Heart right ventricle (tissue), 16 donors: Measurements from ENCODE around the gene YIPF3. TPM values are rescaled to one million over a fixed set of nuclear protein-coding genes. Genes with fewer than 3 reads are reported as not detected.

Source experiments
- ATAC-seq, 8 donors: fragments of 200-7000 bp; cut with Tn5 transposase; one replicate each; pipeline ENCODE4 v1.9.1; 2020; ENCODE audit warnings: mild to moderate bottlenecking in 8 of 8, moderate library complexity in 8 of 8, moderate number of reproducible peaks in 1 of 8
- DNase-seq, 2 donors: peaks; one replicate each; pipeline ENCODE4 v3.0.0-alpha.2; 2020
- H3K27ac ChIP-seq, 10 donors: fragments of 200-600 bp; sonication (generic) in 2 of 10; one replicate each; pipeline versions ENCODE4 v1.5.0 to v1.8.0; 2020 to 2022; ENCODE audit warnings: mild to moderate bottlenecking in 3 of 10
- H3K27me3 ChIP-seq, 7 donors: fragments of 200-600 bp; one replicate each; pipeline ENCODE4 v1.8.0; 2021 to 2022; ENCODE audit warnings: mild to moderate bottlenecking in 2 of 7
- H3K36me3 ChIP-seq, 9 donors: fragments of 200-600 bp; sonication (generic) in 1 of 9; one replicate each; pipeline versions ENCODE4 v1.5.0 to v1.8.0; 2020 to 2022; ENCODE audit warnings: mild to moderate bottlenecking in 2 of 9
- H3K4me1 ChIP-seq, 9 donors: fragments of 200-600 bp; sonication (generic) in 1 of 9; one replicate each; pipeline versions ENCODE4 v1.5.0 to v1.8.0; 2020 to 2022; ENCODE audit warnings: mild to moderate bottlenecking in 4 of 9
- H3K4me3 ChIP-seq, 10 donors: fragments of 200-600 bp; sonication (generic) in 2 of 10; one replicate each; pipeline versions ENCODE4 v1.5.0 to v1.8.0; 2020 to 2022; ENCODE audit warnings: mild to moderate bottlenecking in 7 of 10, moderate library complexity in 2 of 10
- H3K9me3 ChIP-seq, 11 donors: fragments of 200-600 bp in 10 of 11; sonication (generic) in 2 of 11; one replicate each; pipeline versions ENCODE4 v1.5.0 to v1.8.0; 2013 to 2022; ENCODE audit warnings: mild to moderate bottlenecking in 2 of 11, control low read depth in 1 of 11, moderate library complexity in 1 of 11
- CTCF ChIP-seq, 9 donors: fragments of 200-600 bp; sonication (generic) in 2 of 9; IDR thresholded peaks; one replicate each; pipeline versions ENCODE4 v1.5.0 to v1.8.0; 2021 to 2022; ENCODE audit warnings: antibody characterized with exemption in 9 of 9, mild to moderate bottlenecking in 5 of 9, moderate library complexity in 1 of 9
- WGBS, 2 donors: extraction: QIAGEN DNeasy Blood & Tissue Kit; methylation state at CpG; one replicate each; pipeline ENCODE4 v1.1.7; 2013; ENCODE audit warnings: inconsistent platforms in 1 of 2; 5-methylcytosine and 5-hydroxymethylcytosine counted together
- intact Hi-C, 10 donors: fragments of 100-400 bp; cut with DNase I; formaldehyde crosslinking; loops; one replicate each; pipeline versions ENCODE4 v1.11.1 to v1.14.2; 2022
- polyA plus RNA-seq, 2 donors: library from polyadenylated mRNA; stranded (reverse); fragments of 200-250 nt; gene quantifications; one replicate each; pipeline ENCODE4 v1.2.3, GENCODE V29; 2013
- total RNA-seq, 10 donors: library from RNA; stranded (reverse); fragmentation: NEBNext Ultra II Directional in 3 of 10; extraction: Animal tissue kit (Norgen Biotek cat#: 25700) in 3 of 10; gene quantifications; one replicate each; pipeline versions ENCODE4 v1.2.1 to v1.2.4, GENCODE V29; 2021 to 2023
- donor health status: Arrhythmogenic right ventricular cardiomyopathy.
- donor health status: ischemic (EF 13 %, LVEDD 7.1; RV severe dilation, severe dysfunction).
- donor health status: healthy with polysubstance abuse.
- donor health status: DM: no; HTN: yes; CAD: no.
- donor health status: DM: no; HTN: no; CAD: no.
- donor health status: ischemic (EF 25% LVEDD 6.9; RV normal size, moderate dysfunction).
- donor health status: ischemic (EF 25% LVEDD 5.7; RV mildly dilated, moderate dysfunction).
- donor health status: healthy.
- donor health status: DM: yes; HTN: yes; CAD: no.
- donor health status: Ischemic cardiomyopathy.
- donor health status: ischemic (EF 35%, LVEDD 5.7; RV mildly dilated, moderate dysfunction).
- donor health status: nonischemic (EF 11% LVEDD 7.7; RV severe dilation, severe dysfunction).
- donor health status: DM: yes; HTN: yes; CAD: no.
- donor health status: PGD.
- donor health status: ischemic (EF 29% LVEDD 5.4; RV normal size, mild dysfunction).
- donor health status: nonischemic (EF 23%, LVEDD 6.1; RV moderate dilation, normal function).

YIPF3 gene
- total and polyA plus RNA-seq, 12 donors = 50.3 to 115 (median 69.0) TPM

GRCh38 chr6:43478008-43478372, 38.7 kb downstream of the YIPF3 start:
- Histone ChIP-seq H3K9me3 (no peaks in the 10 kb centered on the region), H3K36me3 (peaks cover 0 to 10% (median 0%) of the 10 kb centered on the region in 9 donors), H3K4me3 (peak overlapping the region; percentile 61 to 87 (median 76)), H3K4me1 (peaks cover 7 to 54% (median 33%) of the 10 kb centered on the region in 9 donors), H3K27ac (peak overlapping the region in 9 of 10 donors; percentile 46 to 94 (median 88)), H3K27me3 (no peaks in the 10 kb centered on the region)
- no peak for TF ChIP-seq CTCF (IDR thresholded peaks at IDR 0.05)
- WGBS, 2 donors = 15 to 20% methylated on average over 3 of the region's 3 CpGs
- DNase-seq (no peak), ATAC-seq (peak in 1 of 8 donors; percentile 23)
- intact Hi-C loops = no loop called here

GRCh38 chr6:43477235-43478007, 39.3 kb downstream of the YIPF3 start, which contains the start of gene TJAP1:
Gene TJAP1, plus strand, starts transcription at chr6:43477570. Its CDS starts 21,432 bp downstream, at chr6:43499002.
- Histone ChIP-seq H3K9me3 (no peaks in the 10 kb centered on the region), H3K36me3 (peaks cover 0 to 10% (median 0%) of the 10 kb centered on the region in 9 donors), H3K4me3 (peak within 1 kb of the TSS; percentile 61 to 87 (median 76)), H3K4me1 (peaks cover 7 to 51% (median 33%) of the 10 kb centered on the region in 9 donors), H3K27ac (peak within 1 kb of the TSS in 9 of 10 donors; percentile 46 to 94 (median 88)), H3K27me3 (no peaks in the 10 kb centered on the region)
- 1 to 2% methylated on average over 34 of the region's 34 CpGs for WGBS, 2 donors
- no peak for TF ChIP-seq CTCF (IDR thresholded peaks at IDR 0.05)
- ATAC-seq (peak; percentile 98 to 100 (median 100)), DNase-seq (peak; percentile 93 to 95)
- intact Hi-C loops = no loop called here

GRCh38 chr6:43476746-43477145, 40.0 kb downstream of the YIPF3 start:
- intact Hi-C loops = no loop called here
- peak overlapping the region in 8 of 10 donors; percentile 32 to 94 (median 85) for H3K27ac ChIP-seq
- H3K9me3 ChIP-seq = no peaks in the 10 kb centered on the region
- no peaks in the 10 kb centered on the region for H3K27me3 ChIP-seq
- DNase-seq (no peak), ATAC-seq (no peak)
- 42 to 57% methylated on average over 2 of the region's 2 CpGs for WGBS, 2 donors
- TF ChIP-seq CTCF (IDR thresholded peaks at IDR 0.05) = no peak
- peak overlapping the region in 8 of 10 donors; percentile 61 to 87 (median 76) for H3K4me3 ChIP-seq
- H3K36me3 ChIP-seq = peaks cover 0 to 10% (median 0%) of the 10 kb centered on the region in 9 donors
- peaks cover 7 to 46% (median 33%) of the 10 kb centered on the region in 9 donors for H3K4me1 ChIP-seq

GRCh38 chr6:43475516-43475915, 41.2 kb downstream of the YIPF3 start:
- DNase-seq = no peak
- peaks cover 7 to 35% (median 30%) of the 10 kb centered on the region in 9 donors for H3K4me1 ChIP-seq
- H3K27ac ChIP-seq = no peak overlapping the region
- no peak for TF ChIP-seq CTCF (IDR thresholded peaks at IDR 0.05)
- no peaks in the 10 kb centered on the region for H3K9me3 ChIP-seq
- ATAC-seq = no peak
- WGBS, 2 donors = 86 to 90% methylated on average over 6 of the region's 6 CpGs
- no peak overlapping the region for H3K4me3 ChIP-seq
- no peaks in the 10 kb centered on the region for H3K27me3 ChIP-seq
- H3K36me3 ChIP-seq = peaks cover 0 to 4% (median 0%) of the 10 kb centered on the region in 9 donors
- intact Hi-C loops = no loop called here
